OCI-M1 (cell line): ENCODE results near the gene WDR13.
"Not testable (repeated sequence)": the region's sequence is repeated elsewhere in the genome, so short reads cannot be mapped to it uniquely, and the experiment has no call there.

ENCODE experiments used
- DNase-seq: peaks from one replicate; lab custom pipeline; 2025; lab: John Stamatoyannopoulos, UW

The WDR13 gene

DNA sequence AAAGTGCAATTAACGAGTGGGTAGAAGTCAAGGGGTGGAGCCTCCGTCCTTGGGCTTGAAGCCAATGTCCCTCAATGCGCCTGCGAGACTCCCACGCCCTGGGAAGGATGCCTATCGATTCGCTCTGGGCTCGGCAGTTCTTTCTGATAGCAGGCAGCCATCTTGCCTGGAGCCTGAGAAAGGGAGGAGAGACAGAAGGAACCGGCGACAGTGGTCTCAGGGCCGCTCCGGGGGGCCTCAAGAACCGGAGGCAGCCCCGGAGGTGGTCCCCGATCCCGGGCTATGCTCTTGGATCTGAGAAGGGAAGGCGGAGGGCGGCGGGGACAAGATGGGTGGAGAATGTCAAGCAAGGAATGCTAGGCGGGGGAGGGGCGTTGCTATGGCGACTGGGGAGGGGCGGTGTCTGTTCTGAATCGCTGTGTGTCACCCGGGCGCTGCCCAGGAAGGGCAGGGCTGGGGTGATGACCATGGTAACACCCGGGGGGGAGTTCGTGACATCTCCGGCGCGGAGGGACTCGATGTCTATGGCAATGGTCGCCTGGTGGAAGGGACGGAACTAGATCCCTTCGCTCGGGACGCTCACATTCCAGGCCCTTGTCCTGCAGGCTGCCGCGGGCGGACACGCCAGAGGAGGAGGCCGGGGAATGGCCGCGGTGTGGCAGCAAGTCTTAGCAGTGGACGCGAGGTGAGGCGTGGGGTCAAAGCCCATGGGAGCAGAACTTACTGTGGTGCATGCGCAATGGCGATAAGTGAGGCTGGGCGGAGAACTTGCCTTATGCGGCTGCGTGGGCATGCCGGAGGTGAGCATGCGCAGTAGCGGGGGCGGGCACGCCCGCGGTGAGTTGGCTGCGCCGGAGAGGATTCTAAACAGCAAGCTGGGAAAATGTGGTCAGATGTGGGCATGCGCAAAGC, at the start of gene WDR13:
Gene WDR13, plus strand, starts transcription at position 140 of the 912 bp plus-strand sequence. Its CDS starts 505 bp downstream, at position 645.
- DNase-seq, result peak; percentile 94

DNA sequence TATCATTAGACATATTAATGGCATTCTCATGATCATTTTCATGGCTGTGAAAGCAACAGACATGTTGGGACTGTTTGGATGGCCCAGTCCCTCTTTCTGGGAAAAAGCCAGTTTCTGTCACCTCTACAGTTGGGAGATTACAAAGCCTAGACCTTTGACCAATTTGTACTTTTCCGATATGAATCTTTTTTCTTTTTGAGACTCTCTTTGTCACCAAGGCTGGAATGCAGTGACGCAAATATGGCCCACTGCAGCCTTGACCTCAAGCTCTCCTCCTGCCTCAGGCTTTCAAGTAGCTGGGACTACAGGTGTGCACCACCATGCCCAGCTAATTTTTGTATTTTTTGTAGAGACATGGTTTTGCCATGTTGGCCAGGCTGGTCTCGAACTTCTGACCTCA, 48.4 kb upstream of the WDR13 start:
- DNase-seq, result no peak

DNA sequence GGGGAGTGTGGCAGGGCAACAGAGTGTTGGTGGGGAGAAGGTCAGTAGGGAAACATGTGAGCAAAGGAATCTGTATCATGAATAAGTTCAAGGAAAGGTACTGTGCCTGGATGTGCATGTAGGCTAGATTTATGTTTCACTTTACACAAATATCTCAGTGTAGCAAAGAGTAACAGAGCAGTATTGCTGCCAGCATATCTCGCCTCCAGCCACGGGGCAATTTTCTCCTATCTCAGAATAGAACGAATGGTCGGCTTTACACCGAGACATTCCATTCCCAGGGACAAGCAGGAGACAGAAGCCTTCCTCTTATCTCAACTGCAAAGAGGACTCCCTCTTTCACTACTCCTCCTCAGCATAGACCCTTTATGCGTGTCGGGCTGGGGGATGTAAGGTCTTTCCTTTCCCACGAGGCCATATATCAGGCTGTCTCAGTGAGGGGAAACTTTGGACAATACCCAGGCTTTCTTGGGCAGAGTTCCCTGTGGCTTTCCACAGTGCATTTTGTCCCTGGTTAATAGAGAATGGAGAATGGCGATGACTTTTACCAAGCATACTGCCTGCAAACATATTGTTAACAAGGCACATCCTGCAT, 41.5 kb upstream of the WDR13 start:
- DNase-seq, result not testable (repeated sequence)

DNA sequence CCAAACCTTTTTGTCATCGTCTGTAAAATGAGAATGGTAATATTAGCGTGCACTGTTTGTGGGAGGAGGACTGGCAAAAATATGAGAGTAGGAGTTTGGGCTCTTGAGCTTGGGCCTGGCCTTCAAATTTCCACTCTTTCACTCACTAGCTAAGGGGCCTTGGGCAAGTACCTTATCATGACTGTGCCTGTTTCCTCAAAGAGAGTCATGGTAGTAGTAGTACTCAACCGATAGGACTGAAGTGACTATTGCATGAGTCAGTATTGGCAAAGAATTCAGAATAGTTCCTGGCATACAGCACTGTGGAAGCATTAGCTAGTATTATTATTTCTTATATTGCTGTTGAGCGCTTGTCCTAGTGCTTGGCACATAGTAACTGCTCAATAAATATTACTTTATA, 39.0 kb upstream of the WDR13 start:
- DNase-seq, result no peak

DNA sequence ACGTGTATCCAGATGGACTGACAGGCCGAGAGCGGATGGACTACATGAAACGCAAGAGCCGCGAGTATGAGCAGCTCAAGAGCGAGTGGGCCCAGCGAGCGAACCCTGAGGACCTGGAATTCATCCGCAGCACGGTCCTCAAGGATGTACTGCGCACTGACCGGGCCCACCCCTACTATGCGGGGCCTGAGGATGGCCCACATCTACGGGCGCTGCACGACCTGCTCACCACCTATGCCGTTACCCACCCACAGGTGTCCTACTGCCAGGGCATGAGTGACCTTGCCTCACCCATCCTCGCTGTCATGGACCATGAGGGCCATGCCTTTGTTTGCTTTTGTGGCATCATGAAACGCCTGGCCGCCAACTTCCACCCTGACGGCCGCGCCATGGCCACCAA, 37.7 kb upstream of the WDR13 start:
- DNase-seq, result no peak

DNA sequence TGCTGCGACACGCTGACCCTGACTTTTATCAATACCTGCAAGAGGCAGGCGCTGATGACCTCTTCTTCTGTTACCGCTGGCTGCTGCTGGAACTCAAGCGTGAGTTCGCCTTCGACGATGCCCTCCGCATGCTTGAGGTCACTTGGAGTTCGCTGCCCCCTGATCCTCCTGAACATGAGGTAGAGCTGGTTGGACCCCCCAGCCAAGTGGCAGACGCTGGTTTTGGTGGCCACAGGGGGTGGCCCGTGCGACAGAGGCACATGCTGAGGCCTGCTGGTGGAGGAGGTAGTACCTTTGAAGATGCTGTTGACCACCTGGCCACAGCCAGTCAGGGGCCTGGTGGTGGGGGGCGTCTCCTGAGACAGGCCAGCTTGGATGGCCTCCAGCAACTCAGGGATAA, 37.2 kb upstream of the WDR13 start:
- DNase-seq, result no peak

DNA sequence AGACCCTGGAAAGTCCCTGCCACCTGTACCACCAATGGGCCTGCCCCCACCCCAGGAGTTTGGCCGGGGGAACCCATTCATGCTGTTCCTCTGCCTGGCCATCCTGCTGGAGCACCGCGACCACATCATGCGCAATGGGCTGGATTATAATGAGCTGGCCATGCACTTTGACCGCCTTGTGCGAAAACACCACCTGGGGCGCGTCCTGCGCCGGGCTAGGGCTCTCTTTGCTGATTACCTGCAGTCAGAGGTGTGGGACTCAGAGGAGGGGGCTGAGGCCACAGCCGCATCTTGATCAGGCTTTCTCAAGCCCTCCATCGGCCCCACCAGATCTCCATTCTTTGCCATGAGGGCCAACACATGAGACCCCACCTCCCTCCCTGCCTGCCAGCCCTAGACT, 36.6 kb upstream of the WDR13 start:
- no peak for DNase-seq

DNA sequence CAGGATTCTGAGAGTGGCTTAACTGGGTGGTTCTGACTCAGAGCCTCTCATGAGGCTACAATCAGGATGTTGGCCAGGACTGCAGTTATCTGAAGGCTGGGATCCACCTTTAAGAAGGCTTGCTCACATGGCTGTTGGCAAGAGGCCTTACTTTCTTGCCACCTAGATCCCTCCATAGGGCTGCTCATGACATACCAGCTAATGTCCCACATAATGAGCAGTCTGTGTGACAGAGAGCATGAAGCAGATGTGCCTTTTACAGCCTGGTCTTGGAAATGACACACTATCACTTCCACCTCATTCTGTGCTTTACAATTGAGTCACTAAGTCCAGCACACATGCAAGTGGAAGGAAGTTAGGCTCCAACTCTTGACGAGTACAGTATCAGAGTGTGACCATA, 27.3 kb upstream of the WDR13 start:
- no peak for DNase-seq

DNA sequence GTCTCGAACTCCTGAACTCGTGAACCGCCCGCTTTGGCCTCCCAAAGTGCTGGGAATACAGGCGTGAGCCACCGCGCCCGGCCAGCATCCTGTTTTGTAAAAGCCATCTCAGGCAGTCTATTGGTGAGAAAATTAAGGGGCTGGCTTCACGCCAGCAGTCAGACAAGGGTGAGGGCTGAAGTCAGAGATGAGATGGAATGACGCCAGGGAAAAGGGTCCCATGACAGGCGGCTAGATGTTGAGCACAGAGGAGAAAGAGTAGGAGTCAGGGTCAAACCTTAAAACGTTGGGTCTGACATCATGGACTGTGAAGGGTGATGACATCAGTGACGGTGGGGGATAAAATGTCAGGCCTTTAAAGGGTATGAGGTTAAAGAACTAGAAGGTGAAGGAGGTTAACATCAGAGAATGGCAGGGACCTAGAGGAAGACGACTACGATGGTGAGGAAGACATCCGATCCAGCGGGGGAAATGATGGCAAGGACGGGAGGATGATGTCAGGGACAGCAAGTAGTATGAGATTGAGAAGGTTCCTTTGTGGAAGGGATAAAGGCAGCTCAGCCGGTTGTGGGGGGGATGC, 23.5 kb upstream of the WDR13 start:
- no peak for DNase-seq

DNA sequence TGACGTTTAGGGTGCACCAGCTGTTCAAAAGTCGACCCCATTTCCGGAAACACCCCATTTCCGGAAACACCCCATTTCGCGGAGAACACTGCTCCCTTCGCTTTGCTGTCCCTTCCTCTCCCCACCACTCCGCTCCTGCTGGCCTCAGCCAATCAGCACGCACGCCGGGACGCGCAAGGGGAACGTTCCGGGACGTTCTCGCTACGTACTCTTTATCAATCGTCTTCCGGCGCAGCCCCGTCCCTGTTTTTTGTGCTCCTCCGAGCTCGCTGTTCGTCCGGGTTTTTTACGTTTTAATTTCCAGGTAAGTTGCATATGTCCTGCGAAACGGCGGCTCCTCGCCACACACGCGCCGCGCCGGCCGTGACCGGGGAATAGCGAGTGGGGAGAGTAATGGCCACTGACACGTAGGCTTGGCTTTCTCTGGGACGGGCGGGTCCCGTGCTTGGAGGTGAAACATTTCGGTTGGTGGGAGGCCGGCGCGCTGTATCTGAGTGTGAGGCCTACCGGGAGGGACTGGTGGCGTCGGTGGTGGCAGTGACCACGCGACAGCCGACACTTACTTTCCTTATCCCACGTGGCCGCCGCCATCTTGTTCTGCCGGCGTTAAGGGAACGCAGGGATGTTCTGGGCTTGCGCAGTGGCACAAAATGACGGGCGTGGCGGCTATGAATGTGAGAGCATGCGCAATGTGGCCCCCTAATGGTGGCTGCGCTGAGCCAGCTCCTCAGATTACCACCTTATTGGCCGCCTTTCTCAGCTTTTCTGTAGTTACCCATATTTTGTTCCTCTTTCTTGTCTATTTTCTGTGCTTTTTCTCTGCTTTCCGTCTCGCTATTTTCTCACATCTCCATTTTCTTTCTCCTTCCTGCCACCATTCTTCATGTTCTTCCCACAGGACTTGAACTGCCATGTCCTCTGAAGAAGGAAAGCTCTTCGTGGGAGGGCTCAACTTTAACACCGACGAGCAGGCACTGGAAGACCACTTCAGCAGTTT, 22.7 kb upstream of the WDR13 start, which contains the start of gene RBM3:
Gene RBM3, plus strand, starts transcription at position 215 of the 997 bp plus-strand sequence. Its CDS starts 697 bp downstream, at position 912.
- DNase-seq, result peak; percentile 95

DNA sequence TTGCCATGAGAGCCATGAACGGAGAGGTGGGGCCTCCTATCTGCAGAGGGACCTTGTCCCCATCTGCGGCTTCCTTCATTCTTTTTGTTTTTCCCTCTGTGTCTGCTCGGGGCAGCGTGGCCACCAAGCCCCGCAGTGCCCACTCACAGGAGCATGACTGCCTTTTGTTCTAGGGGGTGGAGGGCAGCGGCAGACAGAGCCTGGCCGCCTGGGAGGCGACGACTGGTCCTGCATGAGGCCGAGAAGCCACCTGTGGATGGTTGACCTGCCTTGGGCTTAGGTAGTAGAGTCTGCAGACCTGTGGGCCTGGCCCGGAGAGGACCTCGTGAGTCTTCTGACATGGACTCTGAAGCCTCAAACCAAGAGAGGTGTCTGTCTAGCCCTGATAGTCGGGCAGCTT, 21.6 kb upstream of the WDR13 start:
- no peak for DNase-seq

DNA sequence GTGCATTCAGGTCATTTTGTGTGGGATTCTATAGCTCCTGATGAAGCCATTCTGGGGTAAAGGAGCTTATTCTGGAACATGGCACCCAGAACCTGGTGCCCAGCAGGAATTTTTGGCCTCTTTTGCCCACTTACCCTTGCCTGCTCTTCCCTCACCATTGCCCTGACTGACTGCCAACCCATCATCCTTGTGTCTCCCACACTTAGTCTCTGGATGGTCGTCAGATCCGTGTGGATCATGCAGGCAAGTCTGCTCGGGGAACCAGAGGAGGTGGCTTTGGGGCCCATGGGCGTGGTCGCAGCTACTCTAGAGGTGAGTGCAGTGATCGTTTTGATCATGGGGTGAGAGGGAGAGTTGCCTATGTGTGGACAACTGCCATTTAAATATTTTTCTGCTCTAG, 21.2 kb upstream of the WDR13 start:
- DNase-seq, result no peak

DNA sequence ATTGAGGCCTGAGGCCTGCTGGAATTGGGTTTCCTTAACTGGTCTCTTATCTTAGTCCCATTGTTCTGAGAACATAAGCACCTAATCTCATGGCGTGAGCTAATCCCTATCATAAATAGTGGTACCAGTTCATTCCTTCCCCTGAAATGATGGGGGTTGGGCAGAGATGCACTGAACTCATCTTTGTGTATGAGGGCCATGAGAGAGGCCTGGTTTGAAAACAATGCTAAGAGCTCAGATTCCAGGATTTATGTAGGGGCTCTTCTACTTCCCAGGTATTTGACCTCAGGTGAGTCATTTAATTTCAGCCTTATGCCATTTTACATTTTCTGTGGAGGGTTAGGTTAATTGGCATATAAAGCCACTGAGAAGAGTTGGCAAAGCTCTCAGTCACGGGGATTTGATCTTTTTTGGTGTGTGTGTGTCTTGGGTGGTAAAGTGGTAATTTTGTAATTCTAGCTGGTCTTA, 18.6 kb upstream of the WDR13 start:
- no peak for DNase-seq

DNA sequence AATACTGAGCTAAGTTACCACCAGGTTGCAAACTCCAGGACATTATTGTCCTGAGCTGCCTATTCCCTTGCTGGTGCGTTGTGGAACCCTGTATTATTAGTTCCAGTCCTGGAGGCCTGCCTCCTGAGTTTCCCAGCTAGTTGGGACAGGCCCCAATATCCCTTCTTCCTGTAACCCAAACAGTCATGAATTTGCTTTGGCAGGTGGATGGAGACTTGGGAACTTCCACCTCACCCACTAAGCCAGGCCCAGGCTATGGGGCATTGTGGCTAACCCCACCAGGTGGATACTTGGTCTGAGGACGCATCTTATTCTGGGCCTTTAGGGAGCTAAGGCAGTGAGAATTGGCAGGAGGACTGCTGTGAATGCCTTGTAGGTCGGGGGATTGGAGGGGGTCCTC, 18.0 kb upstream of the WDR13 start:
- DNase-seq, result no peak

DNA sequence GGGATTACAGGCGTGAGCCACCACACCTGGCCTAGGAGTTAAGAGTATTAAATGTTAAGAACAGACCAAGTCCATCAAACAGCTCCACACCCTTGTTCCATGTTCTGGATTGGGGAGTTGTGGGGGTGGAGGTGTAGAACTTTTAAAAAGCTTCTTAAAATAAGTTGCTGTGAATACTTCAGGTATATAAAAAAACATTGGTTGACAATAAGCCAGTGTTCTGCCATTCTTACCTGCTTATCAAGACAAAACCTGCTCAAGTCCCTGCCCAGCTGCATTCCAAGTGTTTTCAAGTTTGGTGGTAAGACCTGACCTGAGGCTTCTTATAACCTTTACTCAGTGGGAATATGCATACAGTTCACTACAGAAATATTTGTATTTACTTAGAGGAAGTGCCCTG, 16.6 kb upstream of the WDR13 start:
- DNase-seq, result no peak

DNA sequence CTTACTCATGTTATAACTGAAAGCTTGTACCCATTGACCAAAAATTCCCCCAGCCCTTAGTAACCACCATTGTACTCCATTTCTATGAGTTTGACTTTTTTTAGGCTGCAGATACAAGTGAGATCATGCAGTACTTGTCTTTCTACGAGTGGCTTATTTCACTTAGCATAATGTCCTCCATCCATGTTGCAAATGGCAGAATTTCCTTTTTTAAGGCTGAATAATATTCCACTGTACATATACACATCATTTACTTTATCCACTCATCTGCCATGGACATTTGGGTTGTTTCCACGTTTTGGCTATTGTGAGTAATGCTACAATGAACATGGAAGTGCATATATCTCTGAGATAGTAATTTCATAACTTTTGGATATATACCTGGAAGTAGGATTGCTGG, 12.6 kb upstream of the WDR13 start:
- DNase-seq, result no peak

DNA sequence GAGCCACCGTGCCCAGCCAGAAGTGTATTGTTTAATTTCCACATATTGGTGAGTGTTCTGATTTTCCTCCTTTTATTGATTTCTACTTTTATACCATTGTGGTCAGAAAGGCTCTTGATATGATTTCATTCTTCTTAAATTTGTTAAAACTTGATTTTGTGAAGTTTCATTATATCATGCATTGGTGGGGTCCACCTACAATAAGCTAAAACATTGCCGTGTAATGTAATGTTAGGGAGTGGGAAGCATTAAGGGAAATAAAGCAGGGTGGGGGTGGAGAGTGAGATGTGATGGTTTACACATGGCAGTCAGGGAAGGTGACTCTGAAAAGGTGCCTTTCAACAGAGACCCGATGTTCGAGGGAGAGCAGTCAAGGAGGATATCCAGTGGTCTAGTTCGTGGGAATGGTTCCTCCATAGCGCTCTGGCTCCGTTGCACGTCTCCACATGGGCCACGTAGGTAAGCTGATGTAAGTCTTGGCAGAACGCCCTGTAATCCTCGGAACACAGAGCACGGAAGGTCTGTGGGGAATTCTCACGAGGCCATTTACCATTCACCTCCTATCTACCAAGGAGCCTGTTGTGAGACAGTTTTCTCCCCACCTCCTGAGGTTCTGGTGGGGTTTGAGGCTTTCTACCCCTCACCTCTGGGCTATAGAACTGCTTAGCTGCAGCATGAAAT, 7.7 kb upstream of the WDR13 start:
- DNase-seq, result no peak

DNA sequence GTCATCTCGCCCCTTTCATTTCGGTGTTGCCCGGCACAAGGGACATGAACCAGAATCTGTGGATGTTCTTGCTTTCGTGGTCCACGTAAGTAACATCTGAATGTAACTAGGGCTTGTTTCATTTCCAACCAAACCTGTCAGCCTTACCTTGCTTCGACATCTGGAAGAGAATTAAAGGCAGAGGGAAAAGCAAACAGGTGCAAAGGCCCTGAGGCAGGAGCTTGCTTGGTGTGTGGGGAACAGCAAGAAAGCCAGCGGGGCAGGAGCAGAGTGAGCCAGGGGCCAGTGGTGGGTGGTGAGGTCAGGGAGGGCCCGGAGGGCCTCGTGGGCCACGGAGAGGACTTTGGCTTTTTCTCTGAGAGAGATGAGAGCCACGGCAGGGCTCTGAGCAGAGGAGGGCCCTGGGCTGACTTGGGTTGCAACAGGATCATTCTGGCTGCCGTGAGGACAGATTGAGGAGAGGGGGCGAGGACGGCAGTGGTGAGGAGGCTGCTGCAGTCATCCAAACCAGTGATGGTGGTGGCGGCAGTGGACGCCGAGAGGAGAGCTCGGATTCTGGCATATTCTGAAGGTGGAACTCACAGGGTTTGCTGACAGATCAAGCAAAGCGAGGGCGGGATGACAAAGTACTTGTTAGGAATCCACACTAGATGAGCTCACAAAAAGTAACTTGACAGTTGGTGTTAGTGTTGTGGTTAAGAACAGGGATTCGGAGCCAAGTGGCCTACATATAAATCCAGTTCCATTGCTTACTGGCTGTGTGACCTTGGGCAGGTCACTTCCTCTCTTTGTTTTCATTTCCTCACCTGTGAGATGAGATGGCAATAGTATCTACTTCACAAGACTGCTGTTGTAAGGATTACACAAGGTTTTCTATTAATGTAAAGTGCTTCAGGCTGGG, 6.8 kb upstream of the WDR13 start:
- DNase-seq, result no peak

DNA sequence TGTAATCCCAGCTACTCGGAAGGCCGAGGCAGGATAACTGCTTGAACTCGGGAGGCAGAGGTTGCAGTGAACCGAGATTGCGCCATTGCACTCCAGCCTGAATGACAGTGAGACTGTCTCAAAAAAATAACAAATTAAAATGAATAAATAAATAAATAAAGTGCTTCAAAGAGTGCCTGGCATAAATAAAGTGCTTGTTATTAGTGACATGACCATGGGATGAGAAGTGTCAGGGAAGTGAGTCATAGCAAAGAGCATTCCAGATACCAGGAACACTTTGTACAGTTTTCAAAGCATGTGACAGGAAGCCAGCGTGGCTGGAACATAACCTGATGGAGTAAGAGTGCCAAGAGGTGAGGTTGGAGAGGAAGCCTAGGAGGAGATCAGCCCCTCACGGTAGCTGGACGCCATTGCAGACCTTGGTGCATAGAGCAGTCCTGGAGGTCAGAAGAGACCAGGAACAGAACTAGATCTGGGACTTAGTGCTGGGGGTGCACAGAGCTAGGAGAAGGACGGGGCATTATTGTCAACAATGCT, 6.0 kb upstream of the WDR13 start:
- DNase-seq, result no peak

DNA sequence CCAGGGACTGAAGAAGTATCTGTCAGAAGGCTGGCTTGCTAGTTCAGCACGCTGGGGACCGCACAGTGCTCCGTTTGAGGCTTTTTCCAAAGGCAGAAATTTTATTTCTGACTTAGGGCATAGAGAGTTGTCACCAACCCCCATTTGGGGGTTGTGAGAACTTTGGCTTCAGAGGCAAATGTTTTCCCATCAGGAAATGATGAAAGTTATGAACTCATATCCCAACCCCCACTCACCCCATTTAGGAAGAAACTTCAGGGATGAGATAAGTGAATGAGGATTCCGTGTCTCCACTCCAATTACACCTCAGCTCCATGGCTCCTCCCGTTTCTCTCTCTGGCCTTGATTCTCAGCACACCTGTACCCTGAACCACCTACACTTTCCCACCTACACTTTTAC, 4.3 kb upstream of the WDR13 start:
- no peak for DNase-seq
